Liver (tissue), 3 donors: ENCODE data around the gene WDR45B.

Experiments
- FOXA1 ChIP-seq: IDR thresholded peaks from 2 replicates; pipeline ENCODE4 v1.6.1; 2016; ENCODE audit warnings: antibody characterized with exemption
- GABPA ChIP-seq, 2 donors: IDR thresholded peaks in 1 of 2; conservative IDR thresholded peaks in 1 of 2; 2 replicates each; pipeline ENCODE4 v1.6.1; 2016; ENCODE audit warnings: antibody characterized with exemption in 2 of 2, mild to moderate bottlenecking in 1 of 2, moderate library complexity in 1 of 2
- RAD21 ChIP-seq, 2 donors: IDR thresholded peaks; 2 replicates each; pipeline ENCODE4 v1.6.1; 2016; ENCODE audit warnings: antibody characterized with exemption in 2 of 2, mild to moderate bottlenecking in 2 of 2
- SP1 ChIP-seq: IDR thresholded peaks from 2 replicates; pipeline ENCODE4 v1.6.1; 2018; ENCODE audit warnings: antibody characterized with exemption, mild to moderate bottlenecking
- TAF1 ChIP-seq: conservative IDR thresholded peaks from 2 replicates; pipeline ENCODE4 v1.6.1; 2016; ENCODE audit warnings: antibody characterized with exemption, mild to moderate bottlenecking
- YY1 ChIP-seq: IDR thresholded peaks from 2 replicates; pipeline ENCODE4 v1.6.1; 2016; ENCODE audit warnings: antibody characterized with exemption, mild to moderate bottlenecking
- TF ChIP-seq, protein P1 (sequence below): fragments of 150-350 bp; IDR thresholded peaks from 2 replicates; pipeline ENCODE4 v1.5.1; 2017; ENCODE audit warnings: improper control_type of control experiment, low read depth, low read length; ENCODE audit not compliant: missing input control
- TF ChIP-seq, protein P2 (sequence below): IDR thresholded peaks from 2 replicates; pipeline ENCODE4 v1.6.1; 2016; ENCODE audit warnings: antibody characterized with exemption
- TF ChIP-seq, protein P3 (sequence below): IDR thresholded peaks from 2 replicates; pipeline ENCODE4 v1.6.1; 2016; ENCODE audit warnings: antibody characterized with exemption, mild to moderate bottlenecking
- TF ChIP-seq, protein P4 (sequence below): IDR thresholded peaks from 2 replicates; pipeline ENCODE4 v1.6.1; 2016; ENCODE audit warnings: antibody characterized with exemption
- donor health status: healthy.
- donor health status: healthy.

DNA sequence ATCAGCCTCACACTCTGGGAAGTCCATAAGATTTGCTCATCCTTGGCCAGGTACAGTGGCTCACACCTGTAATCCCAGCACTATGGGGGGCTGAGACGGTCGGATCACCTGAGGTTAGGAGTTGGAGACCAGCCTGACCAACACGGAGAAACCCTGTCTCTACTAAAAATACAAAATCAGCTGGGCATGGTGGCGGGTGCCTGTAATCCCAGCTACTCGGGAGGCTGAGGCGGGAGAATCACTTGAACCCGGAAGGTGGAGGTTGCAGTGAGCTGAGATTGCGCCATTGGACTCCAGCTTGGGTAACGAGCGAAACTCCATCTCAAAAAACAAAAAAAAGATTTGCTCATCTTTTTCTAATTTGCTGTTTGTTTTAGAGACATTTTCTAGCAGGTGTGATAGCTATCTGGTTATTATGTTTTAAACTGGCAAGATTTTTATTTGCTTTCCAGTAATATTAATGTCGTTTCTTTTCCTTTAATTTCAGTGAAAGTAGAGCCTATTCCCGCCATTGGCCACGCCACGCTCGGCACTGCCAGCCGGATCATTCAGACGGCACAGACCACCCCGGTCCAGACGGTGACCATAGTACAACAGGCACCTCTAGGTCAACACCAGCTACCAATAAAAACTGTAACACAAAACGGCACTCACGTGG, 61.5 kb downstream of the WDR45B start:
- TF ChIP-seq TAF1: no peak
- TF ChIP-seq, protein P1, sequence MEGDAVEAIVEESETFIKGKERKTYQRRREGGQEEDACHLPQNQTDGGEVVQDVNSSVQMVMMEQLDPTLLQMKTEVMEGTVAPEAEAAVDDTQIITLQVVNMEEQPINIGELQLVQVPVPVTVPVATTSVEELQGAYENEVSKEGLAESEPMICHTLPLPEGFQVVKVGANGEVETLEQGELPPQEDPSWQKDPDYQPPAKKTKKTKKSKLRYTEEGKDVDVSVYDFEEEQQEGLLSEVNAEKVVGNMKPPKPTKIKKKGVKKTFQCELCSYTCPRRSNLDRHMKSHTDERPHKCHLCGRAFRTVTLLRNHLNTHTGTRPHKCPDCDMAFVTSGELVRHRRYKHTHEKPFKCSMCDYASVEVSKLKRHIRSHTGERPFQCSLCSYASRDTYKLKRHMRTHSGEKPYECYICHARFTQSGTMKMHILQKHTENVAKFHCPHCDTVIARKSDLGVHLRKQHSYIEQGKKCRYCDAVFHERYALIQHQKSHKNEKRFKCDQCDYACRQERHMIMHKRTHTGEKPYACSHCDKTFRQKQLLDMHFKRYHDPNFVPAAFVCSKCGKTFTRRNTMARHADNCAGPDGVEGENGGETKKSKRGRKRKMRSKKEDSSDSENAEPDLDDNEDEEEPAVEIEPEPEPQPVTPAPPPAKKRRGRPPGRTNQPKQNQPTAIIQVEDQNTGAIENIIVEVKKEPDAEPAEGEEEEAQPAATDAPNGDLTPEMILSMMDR: no peak
- TF ChIP-seq, protein P2, sequence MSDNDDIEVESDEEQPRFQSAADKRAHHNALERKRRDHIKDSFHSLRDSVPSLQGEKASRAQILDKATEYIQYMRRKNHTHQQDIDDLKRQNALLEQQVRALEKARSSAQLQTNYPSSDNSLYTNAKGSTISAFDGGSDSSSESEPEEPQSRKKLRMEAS: no peak
- no peak for TF ChIP-seq YY1
- no peak for TF ChIP-seq GABPA (IDR thresholded peaks at IDR 0.05 in 1 of 2, conservative IDR thresholded peaks at IDR 0.05 in 1 of 2)
- no peak for TF ChIP-seq RAD21 (IDR thresholded peaks at IDR 0.05)
- TF ChIP-seq FOXA1: no peak
- TF ChIP-seq, protein P3, sequence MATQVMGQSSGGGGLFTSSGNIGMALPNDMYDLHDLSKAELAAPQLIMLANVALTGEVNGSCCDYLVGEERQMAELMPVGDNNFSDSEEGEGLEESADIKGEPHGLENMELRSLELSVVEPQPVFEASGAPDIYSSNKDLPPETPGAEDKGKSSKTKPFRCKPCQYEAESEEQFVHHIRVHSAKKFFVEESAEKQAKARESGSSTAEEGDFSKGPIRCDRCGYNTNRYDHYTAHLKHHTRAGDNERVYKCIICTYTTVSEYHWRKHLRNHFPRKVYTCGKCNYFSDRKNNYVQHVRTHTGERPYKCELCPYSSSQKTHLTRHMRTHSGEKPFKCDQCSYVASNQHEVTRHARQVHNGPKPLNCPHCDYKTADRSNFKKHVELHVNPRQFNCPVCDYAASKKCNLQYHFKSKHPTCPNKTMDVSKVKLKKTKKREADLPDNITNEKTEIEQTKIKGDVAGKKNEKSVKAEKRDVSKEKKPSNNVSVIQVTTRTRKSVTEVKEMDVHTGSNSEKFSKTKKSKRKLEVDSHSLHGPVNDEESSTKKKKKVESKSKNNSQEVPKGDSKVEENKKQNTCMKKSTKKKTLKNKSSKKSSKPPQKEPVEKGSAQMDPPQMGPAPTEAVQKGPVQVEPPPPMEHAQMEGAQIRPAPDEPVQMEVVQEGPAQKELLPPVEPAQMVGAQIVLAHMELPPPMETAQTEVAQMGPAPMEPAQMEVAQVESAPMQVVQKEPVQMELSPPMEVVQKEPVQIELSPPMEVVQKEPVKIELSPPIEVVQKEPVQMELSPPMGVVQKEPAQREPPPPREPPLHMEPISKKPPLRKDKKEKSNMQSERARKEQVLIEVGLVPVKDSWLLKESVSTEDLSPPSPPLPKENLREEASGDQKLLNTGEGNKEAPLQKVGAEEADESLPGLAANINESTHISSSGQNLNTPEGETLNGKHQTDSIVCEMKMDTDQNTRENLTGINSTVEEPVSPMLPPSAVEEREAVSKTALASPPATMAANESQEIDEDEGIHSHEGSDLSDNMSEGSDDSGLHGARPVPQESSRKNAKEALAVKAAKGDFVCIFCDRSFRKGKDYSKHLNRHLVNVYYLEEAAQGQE: no peak
- TF ChIP-seq, protein P4, sequence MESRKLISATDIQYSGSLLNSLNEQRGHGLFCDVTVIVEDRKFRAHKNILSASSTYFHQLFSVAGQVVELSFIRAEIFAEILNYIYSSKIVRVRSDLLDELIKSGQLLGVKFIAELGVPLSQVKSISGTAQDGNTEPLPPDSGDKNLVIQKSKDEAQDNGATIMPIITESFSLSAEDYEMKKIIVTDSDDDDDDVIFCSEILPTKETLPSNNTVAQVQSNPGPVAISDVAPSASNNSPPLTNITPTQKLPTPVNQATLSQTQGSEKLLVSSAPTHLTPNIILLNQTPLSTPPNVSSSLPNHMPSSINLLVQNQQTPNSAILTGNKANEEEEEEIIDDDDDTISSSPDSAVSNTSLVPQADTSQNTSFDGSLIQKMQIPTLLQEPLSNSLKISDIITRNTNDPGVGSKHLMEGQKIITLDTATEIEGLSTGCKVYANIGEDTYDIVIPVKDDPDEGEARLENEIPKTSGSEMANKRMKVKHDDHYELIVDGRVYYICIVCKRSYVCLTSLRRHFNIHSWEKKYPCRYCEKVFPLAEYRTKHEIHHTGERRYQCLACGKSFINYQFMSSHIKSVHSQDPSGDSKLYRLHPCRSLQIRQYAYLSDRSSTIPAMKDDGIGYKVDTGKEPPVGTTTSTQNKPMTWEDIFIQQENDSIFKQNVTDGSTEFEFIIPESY: no peak
- no peak for TF ChIP-seq SP1
